ENCODE measurements around the gene PYGL.

The PYGL gene

GRCh38 chr14:50978529-50978871 is 34.2 kb upstream of the PYGL start:
- in situ Hi-C loops (cut with MboI; ENCODE audit: low sequenced_read_pairs, unreplicated experiment): no loop called here
- no peak for TF ChIP-seq CTCF (IDR thresholded peaks at IDR 0.05; ENCODE audit: borderline replicate concordance, control extremely low read depth, extremely low read depth, insufficient read depth, missing control alignments)
- DNase-seq (ENCODE audit: low spot score): no peak

- in situ Hi-C loops (cut with MboI; ENCODE audit: low sequenced_read_pairs, unreplicated experiment): no loop called here
- TF ChIP-seq CTCF (IDR thresholded peaks at IDR 0.05; ENCODE audit: borderline replicate concordance, control extremely low read depth, extremely low read depth, insufficient read depth, missing control alignments): no peak
- no peak for DNase-seq (ENCODE audit: low spot score)
Measured at GRCh38 chr14:50977863-50978528, 33.7 kb upstream of the PYGL start.

- in situ Hi-C loops (cut with MboI; ENCODE audit: low sequenced_read_pairs, unreplicated experiment): no loop called here
- TF ChIP-seq CTCF (IDR thresholded peaks at IDR 0.05; ENCODE audit: borderline replicate concordance, control extremely low read depth, extremely low read depth, insufficient read depth, missing control alignments): no peak
- no peak for DNase-seq (ENCODE audit: low spot score)
Measured at GRCh38 chr14:50974118-50974517, 29.8 kb upstream of the PYGL start.

DNA sequence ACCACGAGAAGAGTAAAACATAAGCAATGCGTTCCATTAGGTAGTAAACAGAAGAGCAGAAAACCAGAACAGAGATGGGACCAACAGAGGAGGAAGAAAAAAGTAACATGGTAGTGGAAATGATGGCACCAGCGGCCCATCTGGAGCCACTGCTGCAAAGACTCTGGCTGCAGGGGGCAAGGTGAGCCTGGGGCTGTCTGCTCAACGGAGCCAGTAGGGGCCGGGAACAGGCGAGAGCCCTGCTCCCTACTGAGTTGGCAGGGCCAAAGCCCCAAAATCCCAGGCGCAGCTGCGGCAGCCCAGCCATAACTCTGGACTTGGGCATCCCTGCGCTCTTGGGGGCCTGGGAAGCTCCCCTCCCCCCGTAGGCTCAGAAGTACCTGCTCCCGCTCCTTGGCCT is 28.5 kb upstream of the PYGL start:
- no peak for DNase-seq (ENCODE audit: low spot score)
- in situ Hi-C loops (cut with MboI; ENCODE audit: low sequenced_read_pairs, unreplicated experiment): no loop called here
- no peak for TF ChIP-seq CTCF (IDR thresholded peaks at IDR 0.05; ENCODE audit: borderline replicate concordance, control extremely low read depth, extremely low read depth, insufficient read depth, missing control alignments)

DNA sequence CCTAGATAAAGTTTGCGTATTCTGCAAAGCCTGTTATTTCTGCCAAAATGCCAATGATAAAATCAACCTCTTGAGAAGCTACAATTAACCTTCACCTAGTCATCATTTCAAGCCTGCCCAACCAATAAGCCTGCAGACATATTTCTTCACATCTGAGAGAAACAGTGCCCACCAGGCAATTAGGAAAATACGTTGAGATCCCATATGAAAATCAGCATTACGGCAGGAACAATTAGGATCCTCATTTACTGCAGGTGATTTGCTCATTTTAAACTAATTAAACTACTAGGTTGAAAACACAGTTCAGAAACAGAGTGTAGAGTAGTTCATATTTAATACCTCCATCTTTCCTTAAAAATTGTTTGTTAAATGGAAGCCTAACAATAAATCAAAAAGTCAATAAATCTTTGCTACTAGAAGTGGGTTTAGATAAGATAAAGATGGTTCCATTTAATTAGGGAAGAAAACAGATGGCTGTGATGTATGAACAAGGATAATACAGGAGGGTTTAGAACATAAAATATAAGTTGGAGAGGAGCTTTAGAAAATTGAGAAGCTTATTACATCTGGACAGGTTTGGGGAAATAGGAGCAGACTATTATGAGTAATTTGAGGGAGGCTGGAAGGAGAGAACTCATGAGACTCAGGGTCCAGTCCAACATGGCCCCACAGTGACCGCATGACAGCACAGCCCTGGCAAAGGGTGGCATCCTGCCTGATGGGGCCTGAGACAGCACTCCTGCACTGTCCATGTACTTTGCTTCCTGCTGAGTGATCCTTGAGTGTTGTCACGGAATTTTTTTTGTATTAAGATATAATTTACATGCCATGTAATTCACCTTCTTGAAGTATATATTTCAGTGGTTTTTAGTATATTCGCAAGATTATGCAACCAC is 26.9 kb upstream of the PYGL start:
- TF ChIP-seq CTCF (IDR thresholded peaks at IDR 0.05; ENCODE audit: borderline replicate concordance, control extremely low read depth, extremely low read depth, insufficient read depth, missing control alignments): no peak
- in situ Hi-C loops (cut with MboI; ENCODE audit: low sequenced_read_pairs, unreplicated experiment): no loop called here
- no peak for DNase-seq (ENCODE audit: low spot score)

DNA sequence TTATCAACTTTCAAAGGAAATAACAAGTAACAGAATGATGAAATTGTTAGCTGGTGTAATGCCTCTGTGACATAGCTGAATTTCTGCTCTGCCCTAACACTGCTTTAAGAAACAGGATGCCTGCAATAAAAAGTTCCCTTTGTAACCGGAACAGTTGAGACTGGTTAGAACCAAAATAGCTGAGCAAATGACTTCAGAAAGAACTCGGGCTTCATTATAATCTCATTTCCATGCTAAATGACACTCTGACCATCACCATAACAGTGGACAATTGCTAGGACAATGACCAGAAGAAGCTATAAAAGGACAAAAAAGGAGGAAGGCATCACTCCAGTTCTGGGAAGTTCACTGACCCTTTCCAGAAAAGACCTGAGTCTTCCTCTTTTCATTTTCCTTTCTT is 23.5 kb upstream of the PYGL start:
- in situ Hi-C loops (cut with MboI; ENCODE audit: low sequenced_read_pairs, unreplicated experiment): no loop called here
- no peak for TF ChIP-seq CTCF (IDR thresholded peaks at IDR 0.05; ENCODE audit: borderline replicate concordance, control extremely low read depth, extremely low read depth, insufficient read depth, missing control alignments)
- DNase-seq (ENCODE audit: low spot score): no peak
